ENCODE results near the gene UTP11.

- TF ChIP-seq POLR2A (IDR thresholded peaks at IDR 0.05; ENCODE audit: low read length) (no peak), GATA1 (IDR thresholded peaks at IDR 0.05; ENCODE audit: low read depth, low read length) (no peak)
These were observed 26.3 kb downstream of the UTP11 start for GRCh38 chr1:38038861-38039260.

Data from erythroblast (primary cell).